ENCODE results near the gene PDZD4. TPM values are rescaled to one million over a fixed set of nuclear protein-coding genes. Genes with fewer than 3 reads are reported as not detected.

The PDZD4 gene
- total RNA-seq, 6 donors from 2014 or later: 1.6 to 8.9 (median 6.3) TPM

DNA sequence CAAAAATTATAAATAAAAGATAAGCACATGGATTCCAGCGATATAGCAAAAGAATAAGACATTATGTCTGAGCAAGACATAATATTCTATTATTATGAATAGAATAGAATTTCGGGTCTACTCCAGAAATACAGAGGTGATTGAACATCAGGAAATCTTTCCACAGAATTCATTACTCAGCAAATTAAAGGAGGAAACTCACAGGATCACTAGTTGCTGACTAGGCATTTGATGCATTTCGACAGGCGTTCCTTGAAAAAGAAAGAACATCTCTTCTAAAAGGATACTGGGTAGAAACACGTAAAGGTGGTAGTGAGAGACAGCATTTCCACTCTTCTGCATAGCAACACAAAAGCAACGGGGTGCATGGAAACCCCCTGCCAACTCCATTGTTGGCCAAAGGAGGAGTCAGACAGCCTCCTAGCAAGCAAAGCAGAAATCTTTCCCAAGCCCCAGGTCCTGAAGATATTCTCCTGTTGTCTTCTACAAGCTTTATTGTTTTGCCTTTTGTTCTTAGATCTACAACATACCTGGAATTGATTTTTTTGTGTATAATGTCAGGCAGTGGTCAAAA, 14.3 kb upstream of the PDZD4 start:
- 20 to 35% methylated on average over 6 of the region's 6 CpGs for WGBS, 2 donors
- Histone ChIP-seq H3K36me3 (no peaks in the 10 kb centered on the region), H3K4me1 (no peaks in the 10 kb centered on the region), H3K4me3 (no peak overlapping the region), H3K27ac (no peak overlapping the region), H3K27me3 (no peaks in the 10 kb centered on the region), H3K9me3 (no peaks in the 10 kb centered on the region)
- no peak for ATAC-seq (ENCODE audit: low FRiP score in 2 of 2)
- TF ChIP-seq, protein P1, sequence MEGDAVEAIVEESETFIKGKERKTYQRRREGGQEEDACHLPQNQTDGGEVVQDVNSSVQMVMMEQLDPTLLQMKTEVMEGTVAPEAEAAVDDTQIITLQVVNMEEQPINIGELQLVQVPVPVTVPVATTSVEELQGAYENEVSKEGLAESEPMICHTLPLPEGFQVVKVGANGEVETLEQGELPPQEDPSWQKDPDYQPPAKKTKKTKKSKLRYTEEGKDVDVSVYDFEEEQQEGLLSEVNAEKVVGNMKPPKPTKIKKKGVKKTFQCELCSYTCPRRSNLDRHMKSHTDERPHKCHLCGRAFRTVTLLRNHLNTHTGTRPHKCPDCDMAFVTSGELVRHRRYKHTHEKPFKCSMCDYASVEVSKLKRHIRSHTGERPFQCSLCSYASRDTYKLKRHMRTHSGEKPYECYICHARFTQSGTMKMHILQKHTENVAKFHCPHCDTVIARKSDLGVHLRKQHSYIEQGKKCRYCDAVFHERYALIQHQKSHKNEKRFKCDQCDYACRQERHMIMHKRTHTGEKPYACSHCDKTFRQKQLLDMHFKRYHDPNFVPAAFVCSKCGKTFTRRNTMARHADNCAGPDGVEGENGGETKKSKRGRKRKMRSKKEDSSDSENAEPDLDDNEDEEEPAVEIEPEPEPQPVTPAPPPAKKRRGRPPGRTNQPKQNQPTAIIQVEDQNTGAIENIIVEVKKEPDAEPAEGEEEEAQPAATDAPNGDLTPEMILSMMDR (IDR thresholded peaks at IDR 0.05): no peak
- TF ChIP-seq POLR2AphosphoS5 (IDR thresholded peaks at IDR 0.05): no peak
- no peak for TF ChIP-seq EP300 (IDR thresholded peaks at IDR 0.05)
- TF ChIP-seq POLR2A (IDR thresholded peaks at IDR 0.05): no peak
- no peak for DNase-seq

DNA sequence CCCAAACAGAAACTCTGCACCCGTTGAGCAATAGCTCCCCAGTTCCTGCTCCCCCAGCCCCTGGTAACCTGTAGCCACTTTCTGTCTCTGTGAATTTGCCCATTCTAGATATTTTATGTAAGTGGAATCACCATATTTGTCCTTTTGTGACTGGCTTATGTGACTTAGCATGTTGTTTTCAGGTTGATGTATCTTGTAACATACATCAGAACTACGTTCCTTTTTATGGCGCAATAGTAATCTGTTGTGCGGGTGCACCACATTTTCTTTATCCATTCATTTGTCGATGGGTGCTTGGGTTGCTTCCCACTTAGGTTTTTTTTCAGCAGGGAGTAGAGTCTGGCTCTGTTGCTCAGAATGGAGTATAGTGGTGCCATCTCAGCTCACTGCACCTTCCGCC, 6.6 kb upstream of the PDZD4 start:
- DNase-seq (no peak), ATAC-seq (ENCODE audit: low FRiP score in 2 of 2) (no peak)
- no peaks in the 10 kb centered on the region for H3K9me3 ChIP-seq
- H3K4me3 ChIP-seq: no peak overlapping the region
- no peak overlapping the region for H3K27ac ChIP-seq
- 91 to 92% methylated on average over 6 of the region's 6 CpGs for whole genome bisulfite sequencing, 2 donors
- no peaks in the 10 kb centered on the region for H3K27me3 ChIP-seq
- no peaks in the 10 kb centered on the region for H3K4me1 ChIP-seq
- TF ChIP-seq POLR2AphosphoS5 (IDR thresholded peaks at IDR 0.05) (no peak), EP300 (IDR thresholded peaks at IDR 0.05) (no peak), POLR2A (IDR thresholded peaks at IDR 0.05) (no peak)
- TF ChIP-seq, protein P1 (IDR thresholded peaks at IDR 0.05): no peak
- no peaks in the 10 kb centered on the region for H3K36me3 ChIP-seq

DNA sequence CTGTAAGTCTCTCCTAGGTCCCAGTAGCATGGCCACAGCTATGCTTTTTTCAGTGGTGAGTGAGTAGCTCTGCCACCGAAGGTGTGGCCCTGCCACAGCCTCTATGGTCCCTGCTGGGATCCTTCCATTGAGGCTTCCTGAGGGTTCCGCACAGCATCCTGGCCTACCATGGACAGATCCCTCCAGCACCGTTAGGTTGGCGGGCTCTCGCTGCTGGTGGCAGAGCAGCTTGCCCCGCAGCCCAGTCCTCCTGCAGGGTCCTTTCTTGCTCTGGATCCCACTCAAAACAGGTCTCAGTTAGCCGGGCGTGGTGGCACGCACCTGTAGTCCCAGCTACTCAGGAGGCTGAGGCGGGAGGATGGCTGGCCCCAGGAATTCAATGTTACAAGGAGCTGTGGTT, 2.4 kb upstream of the PDZD4 start:
- Histone ChIP-seq H3K4me1 (peaks cover 8 to 21% (median 12%) of the 10 kb centered on the region in 4 donors), H3K27me3 (peaks cover 0 to 14% (median 4%) of the 10 kb centered on the region in 4 donors), H3K36me3 (no peaks in the 10 kb centered on the region), H3K27ac (no peak overlapping the region), H3K4me3 (no peak overlapping the region), H3K9me3 (no peaks in the 10 kb centered on the region)
- ATAC-seq (ENCODE audit: low FRiP score in 2 of 2) (no peak), DNase-seq (no peak)
- TF ChIP-seq, protein P1 (IDR thresholded peaks at IDR 0.05): no peak
- TF ChIP-seq POLR2AphosphoS5 (IDR thresholded peaks at IDR 0.05): no peak
- no peak for TF ChIP-seq POLR2A (IDR thresholded peaks at IDR 0.05)
- TF ChIP-seq EP300 (IDR thresholded peaks at IDR 0.05): no peak
- WGBS, 2 donors: 91 to 100% methylated on average over 1 to 9 of the region's 10 CpGs

DNA sequence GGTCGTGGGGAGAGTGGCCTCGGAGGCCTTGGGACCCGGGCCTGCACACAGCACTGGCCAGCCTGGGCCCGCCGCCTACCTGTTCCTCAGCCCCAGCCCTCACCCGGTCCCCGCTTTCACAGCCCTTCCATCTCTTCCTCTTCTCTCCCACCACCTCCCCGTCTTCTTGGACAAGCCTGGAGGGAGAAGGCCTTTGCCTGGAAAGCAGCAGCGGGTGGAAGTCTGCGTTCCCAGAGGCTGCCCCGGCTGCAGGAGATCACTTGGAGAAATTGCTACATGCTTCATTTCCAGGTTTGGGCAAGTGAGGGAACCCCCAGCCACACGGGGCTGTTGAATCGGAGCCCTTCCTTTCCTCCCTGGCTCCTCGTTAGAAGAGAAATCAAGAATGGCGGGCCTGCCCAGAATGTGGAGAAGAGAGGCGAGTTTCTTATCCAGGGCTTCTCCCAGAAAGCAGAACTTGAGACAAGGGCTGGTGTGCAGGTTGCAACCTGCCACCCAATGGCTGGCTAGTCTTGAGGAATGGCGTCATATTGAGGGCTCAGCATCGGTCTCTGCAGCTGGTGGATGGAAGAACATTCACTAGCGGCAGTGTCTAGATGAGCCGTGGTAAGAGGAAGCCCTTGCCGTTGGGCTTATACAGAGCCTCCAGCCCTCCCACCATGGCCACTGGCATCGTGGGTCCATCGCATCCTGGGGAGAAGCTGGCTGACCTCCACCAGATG, 1.2 kb upstream of the PDZD4 start:
- Histone ChIP-seq H3K4me3 (no peak overlapping the region), H3K4me1 (peaks cover 8 to 21% (median 12%) of the 10 kb centered on the region in 4 donors), H3K36me3 (no peaks in the 10 kb centered on the region), H3K27me3 (peaks cover 0 to 16% (median 4%) of the 10 kb centered on the region in 4 donors), H3K9me3 (no peaks in the 10 kb centered on the region), H3K27ac (no peak overlapping the region)
- ATAC-seq (ENCODE audit: low FRiP score in 2 of 2) (no peak), DNase-seq (no peak)
- WGBS, 2 donors: 43 to 78% methylated on average over 8 to 22 of the region's 23 CpGs
- TF ChIP-seq POLR2AphosphoS5 (IDR thresholded peaks at IDR 0.05) (no peak), EP300 (IDR thresholded peaks at IDR 0.05) (no peak), POLR2A (IDR thresholded peaks at IDR 0.05) (no peak)
- TF ChIP-seq, protein P1 (IDR thresholded peaks at IDR 0.05): no peak
